ENCODE measurements around the gene AMACR. TPM values are rescaled to one million over a fixed set of nuclear protein-coding genes. Genes with fewer than 3 reads are reported as not detected.

Gene AMACR
- total and polyA plus RNA-seq, 2 experiments from 2014 or later: 68.6 to 92.4 TPM

DNA sequence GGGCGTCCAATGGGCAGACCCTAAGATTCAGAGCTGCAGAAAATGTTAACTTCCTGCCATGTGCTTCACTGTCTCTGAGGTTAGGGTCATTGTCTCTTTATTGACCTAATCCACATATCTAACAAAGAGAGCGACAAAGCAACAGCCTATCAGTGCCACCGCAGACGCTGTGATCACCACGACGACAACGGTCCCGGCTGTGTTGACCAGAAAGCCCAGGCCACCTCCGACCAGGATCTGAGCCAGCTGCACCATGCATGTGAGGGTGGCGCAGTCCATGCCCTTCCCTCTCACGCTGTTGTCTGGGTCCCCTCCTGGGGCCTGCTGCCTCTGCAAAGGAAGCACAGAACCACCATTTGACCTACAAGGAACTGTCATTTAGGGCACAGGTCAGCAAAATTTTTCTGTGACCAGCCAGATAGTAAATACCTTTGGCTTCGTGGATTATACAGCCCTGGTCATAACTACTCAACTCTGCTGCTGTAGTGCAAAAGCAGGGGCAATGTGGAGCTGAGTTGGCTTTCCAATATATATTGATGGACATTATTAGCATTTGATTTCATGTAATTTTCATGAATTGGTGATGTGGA is 63.2 kb downstream of the AMACR start:
- no peak overlapping the region for H2AFZ ChIP-seq
- 83% methylated on average over 12 of the region's 12 CpGs for WGBS (ENCODE audit: low lambda C conversion rate, missing lambda C conversion rate)

DNA sequence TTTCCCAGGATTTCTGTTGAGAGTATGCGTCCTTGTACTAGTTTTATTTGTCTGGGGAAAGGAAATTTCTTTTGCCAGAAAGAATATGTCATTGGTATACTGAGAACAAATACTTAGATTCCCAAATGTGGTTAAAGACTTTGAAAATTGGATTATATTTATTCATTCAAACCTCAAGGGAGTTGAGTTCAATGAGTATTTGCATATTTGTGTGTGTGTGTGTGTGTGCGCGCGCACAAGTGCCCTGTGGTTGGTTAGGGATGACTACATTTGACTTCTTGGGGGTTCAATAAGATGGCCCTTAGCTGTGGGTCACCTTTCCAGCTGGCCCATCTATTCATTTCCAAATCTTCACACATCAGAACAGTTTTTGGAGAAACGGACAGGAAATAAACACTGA is 66.8 kb downstream of the AMACR start:
- Histone ChIP-seq H3K79me2 (no peaks in the 10 kb centered on the region), H2AFZ (no peak overlapping the region), H3K4me3 (no peak overlapping the region), H3K9me2 (replicated peaks; ENCODE audit: insufficient read depth) (no peaks in the 10 kb centered on the region), H3K9me3 (ENCODE audit: low read depth) (no peaks in the 10 kb centered on the region), H4K20me1 (ENCODE audit: insufficient read depth, poor library complexity, severe bottlenecking) (no peaks in the 10 kb centered on the region), H3K27me3 (peaks cover 4% of the 10 kb centered on the region), H3K4me2 (no peak overlapping the region), H3K4me1 (ENCODE audit: insufficient read depth) (no peaks in the 10 kb centered on the region), H3K27ac (no peak overlapping the region), H3K36me3 (replicated peaks; ENCODE audit: insufficient read depth, low read depth) (no peaks in the 10 kb centered on the region)
- TF ChIP-seq EZH2 (IDR thresholded peaks at IDR 0.05; ENCODE audit: borderline replicate concordance) (no peak), EZH2phosphoT487 (IDR thresholded peaks at IDR 0.05; ENCODE audit: low read depth, severe bottlenecking, unreplicated experiment) (no peak)
- TF ChIP-seq, protein P1, sequence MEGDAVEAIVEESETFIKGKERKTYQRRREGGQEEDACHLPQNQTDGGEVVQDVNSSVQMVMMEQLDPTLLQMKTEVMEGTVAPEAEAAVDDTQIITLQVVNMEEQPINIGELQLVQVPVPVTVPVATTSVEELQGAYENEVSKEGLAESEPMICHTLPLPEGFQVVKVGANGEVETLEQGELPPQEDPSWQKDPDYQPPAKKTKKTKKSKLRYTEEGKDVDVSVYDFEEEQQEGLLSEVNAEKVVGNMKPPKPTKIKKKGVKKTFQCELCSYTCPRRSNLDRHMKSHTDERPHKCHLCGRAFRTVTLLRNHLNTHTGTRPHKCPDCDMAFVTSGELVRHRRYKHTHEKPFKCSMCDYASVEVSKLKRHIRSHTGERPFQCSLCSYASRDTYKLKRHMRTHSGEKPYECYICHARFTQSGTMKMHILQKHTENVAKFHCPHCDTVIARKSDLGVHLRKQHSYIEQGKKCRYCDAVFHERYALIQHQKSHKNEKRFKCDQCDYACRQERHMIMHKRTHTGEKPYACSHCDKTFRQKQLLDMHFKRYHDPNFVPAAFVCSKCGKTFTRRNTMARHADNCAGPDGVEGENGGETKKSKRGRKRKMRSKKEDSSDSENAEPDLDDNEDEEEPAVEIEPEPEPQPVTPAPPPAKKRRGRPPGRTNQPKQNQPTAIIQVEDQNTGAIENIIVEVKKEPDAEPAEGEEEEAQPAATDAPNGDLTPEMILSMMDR (IDR thresholded peaks at IDR 0.05; ENCODE audit: poor library complexity): no peak
- no peak for DNase-seq (ENCODE audit: low spot score)
- 88% methylated on average over 5 of the region's 5 CpGs for WGBS (ENCODE audit: low lambda C conversion rate, missing lambda C conversion rate)

More for the DNA sequence above, 63.2 kb downstream of the AMACR start:
- Histone ChIP-seq H3K9me3 (ENCODE audit: low read depth) (no peaks in the 10 kb centered on the region), H3K4me2 (no peak overlapping the region), H3K9me2 (replicated peaks; ENCODE audit: insufficient read depth) (no peaks in the 10 kb centered on the region), H3K4me1 (ENCODE audit: insufficient read depth) (no peaks in the 10 kb centered on the region), H3K4me3 (no peak overlapping the region), H3K79me2 (no peaks in the 10 kb centered on the region), H3K36me3 (replicated peaks; ENCODE audit: insufficient read depth, low read depth) (no peaks in the 10 kb centered on the region), H3K27me3 (no peaks in the 10 kb centered on the region), H3K27ac (no peak overlapping the region), H4K20me1 (ENCODE audit: insufficient read depth, poor library complexity, severe bottlenecking) (no peaks in the 10 kb centered on the region)
- TF ChIP-seq EZH2 (IDR thresholded peaks at IDR 0.05; ENCODE audit: borderline replicate concordance): no peak
- TF ChIP-seq, protein P1 (IDR thresholded peaks at IDR 0.05; ENCODE audit: poor library complexity): no peak
- no peak for DNase-seq (ENCODE audit: low spot score)

DNA sequence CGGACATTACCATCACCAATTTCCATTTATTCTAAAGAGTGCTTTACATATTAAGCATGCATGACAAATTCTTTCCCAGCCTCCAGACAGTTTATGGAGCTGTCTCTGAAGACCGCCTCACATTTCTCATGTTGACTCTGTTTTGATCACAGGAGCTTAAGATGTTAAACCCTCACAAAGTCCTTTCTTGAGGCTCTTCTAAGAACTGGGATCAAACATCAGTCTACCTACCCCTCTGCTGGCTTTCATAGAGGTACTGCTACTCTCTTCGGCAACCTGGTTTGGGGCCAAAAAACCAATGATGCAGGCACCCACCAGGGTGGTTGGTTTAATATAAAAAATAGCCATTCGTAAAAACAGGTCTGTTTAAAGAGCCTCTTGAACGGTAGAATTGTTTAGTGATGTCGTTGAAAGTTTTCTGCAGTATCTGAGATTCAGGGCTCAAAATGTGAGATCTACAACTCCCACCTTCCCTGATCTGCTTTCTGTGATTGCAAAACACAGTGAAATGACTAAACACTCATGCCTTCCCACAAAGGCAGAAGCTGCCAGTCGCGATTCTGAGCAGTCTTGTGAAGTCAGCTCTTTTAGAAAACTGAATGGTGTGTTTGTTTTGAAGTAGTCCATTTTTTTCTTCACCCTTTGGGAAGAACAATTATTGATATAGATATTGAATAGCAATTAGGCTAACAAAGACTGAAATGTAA is 68.1 kb downstream of the AMACR start:
- Histone ChIP-seq H3K4me2 (no peak overlapping the region), H2AFZ (no peak overlapping the region), H3K27ac (no peak overlapping the region), H3K79me2 (no peaks in the 10 kb centered on the region), H3K27me3 (peaks cover 4% of the 10 kb centered on the region), H3K4me3 (no peak overlapping the region), H4K20me1 (ENCODE audit: insufficient read depth, poor library complexity, severe bottlenecking) (no peaks in the 10 kb centered on the region), H3K9me3 (ENCODE audit: low read depth) (no peaks in the 10 kb centered on the region), H3K36me3 (replicated peaks; ENCODE audit: insufficient read depth, low read depth) (no peaks in the 10 kb centered on the region), H3K9me2 (replicated peaks; ENCODE audit: insufficient read depth) (no peaks in the 10 kb centered on the region), H3K4me1 (ENCODE audit: insufficient read depth) (no peaks in the 10 kb centered on the region)
- TF ChIP-seq EZH2phosphoT487 (IDR thresholded peaks at IDR 0.05; ENCODE audit: low read depth, severe bottlenecking, unreplicated experiment) (no peak), EZH2 (IDR thresholded peaks at IDR 0.05; ENCODE audit: borderline replicate concordance) (no peak)
- TF ChIP-seq, protein P1 (IDR thresholded peaks at IDR 0.05; ENCODE audit: poor library complexity): no peak
- no peak for DNase-seq (ENCODE audit: low spot score)
- 77% methylated on average over 8 of the region's 8 CpGs for WGBS (ENCODE audit: low lambda C conversion rate, missing lambda C conversion rate)

Data from hepatocyte (in vitro differentiated cells).